ENCODE data around the gene NGEF. TPM values are rescaled to one million over a fixed set of nuclear protein-coding genes. Genes with fewer than 3 reads are reported as not detected.

NGEF gene
- total and polyA plus RNA-seq, 8 donors: 2.6 to 30.9 (median 5.9) TPM

DNA sequence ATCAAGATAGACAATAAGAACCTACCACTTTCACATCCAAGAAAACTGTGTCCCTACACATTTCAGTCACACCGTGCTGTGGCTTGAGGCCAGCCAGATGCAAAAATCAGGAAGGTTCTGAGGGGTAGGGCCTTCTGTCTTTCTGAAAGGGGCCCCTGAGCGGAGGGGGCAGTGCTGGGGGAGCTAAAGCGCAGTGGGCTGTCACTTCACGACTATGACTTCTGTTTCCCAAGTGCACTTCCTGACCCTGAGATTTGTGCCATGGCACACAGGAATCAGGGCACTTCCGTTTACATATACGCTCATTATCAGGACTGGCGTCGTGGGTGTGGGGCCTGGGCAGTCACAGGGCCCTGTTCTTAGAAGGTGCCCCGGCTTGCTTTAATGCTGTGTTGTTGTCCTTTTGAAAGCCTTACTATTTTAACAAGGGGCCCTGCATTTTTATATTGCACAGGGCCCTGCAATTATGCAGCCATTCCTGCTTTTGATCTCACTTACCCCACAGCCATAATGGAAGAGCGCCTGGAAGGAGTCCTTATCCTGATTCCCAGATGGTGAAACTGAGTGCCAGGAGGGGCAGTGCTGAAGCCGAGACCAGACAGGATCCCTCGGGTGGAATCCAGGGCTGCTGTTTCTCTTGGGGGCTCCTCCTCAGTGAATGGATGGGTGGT is 620 bp downstream of the NGEF start:
- Histone ChIP-seq H3K4me1 (peaks cover 0 to 22% (median 10%) of the 10 kb centered on the region in 4 donors), H3K4me3 (peak overlapping the region in 3 of 4 donors; percentile 7 to 21 (median 17)), H3K9me3 (peaks cover 0 to 3% (median 0%) of the 10 kb centered on the region in 4 donors), H3K27me3 (no peaks in the 10 kb centered on the region), H3K27ac (peak overlapping the region; percentile 76 to 89 (median 83)), H3K36me3 (no peaks in the 10 kb centered on the region)
- 18 to 39% (median 37%) methylated on average over 12 of the region's 12 CpGs for WGBS, 5 donors
- TF ChIP-seq, protein P1, sequence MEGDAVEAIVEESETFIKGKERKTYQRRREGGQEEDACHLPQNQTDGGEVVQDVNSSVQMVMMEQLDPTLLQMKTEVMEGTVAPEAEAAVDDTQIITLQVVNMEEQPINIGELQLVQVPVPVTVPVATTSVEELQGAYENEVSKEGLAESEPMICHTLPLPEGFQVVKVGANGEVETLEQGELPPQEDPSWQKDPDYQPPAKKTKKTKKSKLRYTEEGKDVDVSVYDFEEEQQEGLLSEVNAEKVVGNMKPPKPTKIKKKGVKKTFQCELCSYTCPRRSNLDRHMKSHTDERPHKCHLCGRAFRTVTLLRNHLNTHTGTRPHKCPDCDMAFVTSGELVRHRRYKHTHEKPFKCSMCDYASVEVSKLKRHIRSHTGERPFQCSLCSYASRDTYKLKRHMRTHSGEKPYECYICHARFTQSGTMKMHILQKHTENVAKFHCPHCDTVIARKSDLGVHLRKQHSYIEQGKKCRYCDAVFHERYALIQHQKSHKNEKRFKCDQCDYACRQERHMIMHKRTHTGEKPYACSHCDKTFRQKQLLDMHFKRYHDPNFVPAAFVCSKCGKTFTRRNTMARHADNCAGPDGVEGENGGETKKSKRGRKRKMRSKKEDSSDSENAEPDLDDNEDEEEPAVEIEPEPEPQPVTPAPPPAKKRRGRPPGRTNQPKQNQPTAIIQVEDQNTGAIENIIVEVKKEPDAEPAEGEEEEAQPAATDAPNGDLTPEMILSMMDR (IDR thresholded peaks at IDR 0.05): peak in 1 of 7 experiments; percentile 5
- TF ChIP-seq POLR2A (IDR thresholded peaks at IDR 0.05) (no peak), POLR2AphosphoS5 (IDR thresholded peaks at IDR 0.05) (peak in 2 of 3 donors; percentile 80 to 91), EP300 (IDR thresholded peaks at IDR 0.05) (no peak)
- DNase-seq: peak; percentile 77
- intact Hi-C loops (cut with DNase I; ENCODE audit: low total_unique reads): no loop called here

DNA sequence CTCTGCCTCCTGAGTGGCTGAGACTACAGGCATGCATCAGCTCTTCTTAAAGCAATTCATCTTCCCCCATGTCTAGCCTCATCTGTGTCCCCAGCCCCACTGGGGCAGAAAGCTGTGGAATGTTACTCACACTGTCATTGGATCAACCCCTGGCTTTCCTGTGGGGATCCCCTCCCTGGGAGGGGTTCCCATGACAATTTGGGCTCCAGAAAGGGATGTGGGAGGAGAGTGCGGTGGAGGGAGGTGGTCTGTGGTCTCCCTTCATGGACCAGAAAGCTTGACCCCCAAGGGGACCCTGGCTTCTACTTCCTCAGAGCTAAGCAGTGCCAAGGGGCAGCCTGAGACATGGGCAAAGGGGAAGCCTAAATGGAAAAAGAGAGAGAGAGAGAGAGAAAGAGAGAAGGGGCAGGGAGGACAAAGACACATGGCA is 1.3 kb downstream of the NGEF start:
- Histone ChIP-seq H3K36me3 (no peaks in the 10 kb centered on the region), H3K27me3 (no peaks in the 10 kb centered on the region), H3K4me3 (peak overlapping the region in 3 of 4 donors; percentile 7 to 21 (median 17)), H3K4me1 (peaks cover 0 to 22% (median 10%) of the 10 kb centered on the region in 4 donors), H3K27ac (peak overlapping the region; percentile 76 to 89 (median 83)), H3K9me3 (no peaks in the 10 kb centered on the region)
- peak; percentile 10 to 23 for DNase-seq
- TF ChIP-seq, protein P1 (IDR thresholded peaks at IDR 0.05): no peak
- no peak for TF ChIP-seq POLR2A (IDR thresholded peaks at IDR 0.05)
- TF ChIP-seq POLR2AphosphoS5 (IDR thresholded peaks at IDR 0.05): no peak
- TF ChIP-seq EP300 (IDR thresholded peaks at IDR 0.05): no peak
- WGBS, 5 donors: 61 to 93% (median 78%) methylated on average over 1 of the region's 1 CpG
- intact Hi-C loops (cut with DNase I; ENCODE audit: low total_unique reads): no loop called here

GRCh38 chr2:233011268-233011650 is 1.8 kb downstream of the NGEF start:
- Histone ChIP-seq H3K27ac (peak overlapping the region; percentile 76 to 89 (median 83)), H3K9me3 (no peaks in the 10 kb centered on the region), H3K27me3 (no peaks in the 10 kb centered on the region), H3K36me3 (no peaks in the 10 kb centered on the region), H3K4me3 (peak overlapping the region in 1 of 4 donors; percentile 7), H3K4me1 (peaks cover 0 to 22% (median 10%) of the 10 kb centered on the region in 4 donors)
- intact Hi-C loops (cut with DNase I; ENCODE audit: low total_unique reads): no loop called here
- no peak for TF ChIP-seq POLR2A (IDR thresholded peaks at IDR 0.05)
- TF ChIP-seq, protein P1 (IDR thresholded peaks at IDR 0.05): no peak
- WGBS, 5 donors: 80 to 87% (median 85%) methylated on average over 4 to 6 of the region's 6 CpGs
- DNase-seq: no peak

- H3K9me3 ChIP-seq: no peaks in the 10 kb centered on the region
- WGBS, 5 donors: 87 to 93% (median 88%) methylated on average over 7 to 9 of the region's 9 CpGs
- H3K4me3 ChIP-seq: no peak overlapping the region
- peaks cover 0 to 22% (median 10%) of the 10 kb centered on the region in 4 donors for H3K4me1 ChIP-seq
- H3K36me3 ChIP-seq: no peaks in the 10 kb centered on the region
- TF ChIP-seq EP300 (IDR thresholded peaks at IDR 0.05) (no peak), POLR2AphosphoS5 (IDR thresholded peaks at IDR 0.05) (no peak), POLR2A (IDR thresholded peaks at IDR 0.05) (no peak)
- TF ChIP-seq, protein P1 (IDR thresholded peaks at IDR 0.05): no peak
- H3K27me3 ChIP-seq: no peaks in the 10 kb centered on the region
- H3K27ac ChIP-seq: peak overlapping the region in 1 of 5 donors; percentile 83
- no peak for DNase-seq
- intact Hi-C loops (cut with DNase I; ENCODE audit: low total_unique reads): no loop called here
Observed at GRCh38 chr2:233010569-233011267, 2.3 kb downstream of the NGEF start.
